GM19351 (cell line): ENCODE results near the gene INTS1.
"Not testable (repeated sequence)": the region's sequence is repeated elsewhere in the genome, so short reads cannot be mapped to it uniquely, and the experiment has no call there.

Experiments used
- ATAC-seq: cut with Tn5 transposase; IDR thresholded peaks from one replicate; pipeline ENCODE4 v1.9.1; 2021; ENCODE audit warnings: mild to moderate bottlenecking, moderate library complexity; ENCODE audit not compliant: unreplicated experiment

The INTS1 gene

GRCh38 chr7:1449501-1449900 lies 54.7 kb downstream of the INTS1 start:
- no peak for ATAC-seq

DNA sequence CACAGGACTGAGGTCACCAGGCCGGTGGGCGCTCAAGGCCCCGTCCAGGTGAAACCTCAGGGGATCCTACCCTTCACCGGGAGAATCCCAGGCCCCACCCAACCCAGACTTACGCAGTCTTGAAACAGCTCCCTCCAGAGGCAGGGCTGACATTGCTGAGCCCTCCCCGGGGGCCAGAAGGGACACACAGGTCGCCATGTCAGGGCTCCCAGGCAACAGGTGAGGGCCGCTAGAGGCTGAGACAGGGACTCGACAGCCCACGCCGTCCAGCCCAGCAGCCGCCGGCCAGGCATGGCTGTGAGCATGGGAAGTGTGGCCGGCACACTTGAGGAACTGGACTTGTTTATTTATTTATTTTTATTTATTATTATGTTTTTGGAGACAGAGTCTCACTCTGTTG lies 55.2 kb downstream of the INTS1 start:
- no peak for ATAC-seq

- ATAC-seq, result no peak
Observed at GRCh38 chr7:1447551-1448244, 56.5 kb downstream of the INTS1 start.

DNA sequence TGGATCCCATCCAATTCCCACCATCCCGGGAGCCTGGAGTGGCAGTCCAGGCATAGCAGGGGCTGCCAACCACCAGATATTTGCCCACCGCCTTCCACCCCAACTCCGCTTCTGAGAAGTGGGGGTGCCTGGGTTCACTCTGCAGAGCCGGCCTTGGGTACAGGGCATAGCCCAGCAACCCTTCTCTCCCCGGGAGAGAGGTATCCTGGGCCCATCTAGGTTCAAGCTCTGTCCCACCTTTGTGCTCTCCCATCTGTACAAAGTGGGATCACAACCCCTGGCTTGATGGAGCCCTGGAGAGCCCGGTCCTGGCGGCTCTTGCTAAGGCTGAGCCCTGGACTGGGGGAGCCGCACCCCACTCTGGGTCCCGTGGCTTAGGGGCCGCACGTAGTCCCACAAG lies 57.1 kb downstream of the INTS1 start:
- no peak for ATAC-seq

- ATAC-seq, result no peak
Observed at GRCh38 chr7:1446620-1447032, 57.6 kb downstream of the INTS1 start.

DNA sequence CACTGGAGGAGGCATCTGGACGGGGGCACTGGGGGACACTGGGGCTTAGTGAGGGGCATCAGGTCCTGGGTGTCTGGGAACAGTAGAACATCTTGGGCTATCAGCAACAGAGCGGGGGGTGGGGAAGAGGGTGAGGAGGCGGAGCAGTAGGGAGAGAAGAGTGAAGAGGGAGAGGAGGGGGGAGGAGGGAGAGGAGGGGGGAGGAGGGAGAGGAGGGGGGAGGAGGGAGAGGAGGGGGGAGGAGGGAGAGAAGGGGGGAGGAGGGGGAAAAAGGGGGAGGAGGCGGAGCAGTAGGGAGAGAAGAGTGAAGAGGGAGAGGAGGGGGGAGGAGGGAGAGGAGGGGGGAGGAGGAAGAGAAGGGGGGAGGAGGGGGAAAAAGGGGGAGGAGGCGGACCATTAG lies 58.2 kb downstream of the INTS1 start:
- not testable (repeated sequence) for ATAC-seq

DNA sequence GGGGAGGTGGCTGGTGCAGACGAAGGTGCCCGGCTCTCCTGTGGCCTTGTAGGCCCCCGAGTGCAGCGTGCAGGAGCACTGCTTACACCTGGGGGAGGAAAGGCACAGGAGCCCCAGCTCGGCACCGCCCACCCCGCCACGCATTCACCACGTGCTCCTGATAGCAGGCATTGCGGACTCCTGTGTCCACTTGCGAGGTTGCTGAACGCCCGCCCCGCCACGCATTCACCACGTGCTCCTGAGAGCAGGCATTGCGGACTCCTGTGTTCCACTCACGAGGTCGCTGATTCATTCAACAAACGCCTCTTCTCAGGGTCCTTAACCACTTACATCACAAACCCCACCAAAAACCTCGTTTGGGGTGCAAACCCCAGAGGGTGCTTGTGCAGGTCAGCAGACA lies 58.8 kb downstream of the INTS1 start:
- ATAC-seq, result no peak

GRCh38 chr7:1444925-1445322 lies 59.3 kb downstream of the INTS1 start:
- no peak for ATAC-seq

GRCh38 chr7:1444214-1444924 lies 59.8 kb downstream of the INTS1 start:
- ATAC-seq, result no peak

GRCh38 chr7:1443587-1444200 lies 60.5 kb downstream of the INTS1 start:
- not testable (repeated sequence) for ATAC-seq

GRCh38 chr7:1442355-1443124 lies 61.6 kb downstream of the INTS1 start:
- no peak for ATAC-seq

DNA sequence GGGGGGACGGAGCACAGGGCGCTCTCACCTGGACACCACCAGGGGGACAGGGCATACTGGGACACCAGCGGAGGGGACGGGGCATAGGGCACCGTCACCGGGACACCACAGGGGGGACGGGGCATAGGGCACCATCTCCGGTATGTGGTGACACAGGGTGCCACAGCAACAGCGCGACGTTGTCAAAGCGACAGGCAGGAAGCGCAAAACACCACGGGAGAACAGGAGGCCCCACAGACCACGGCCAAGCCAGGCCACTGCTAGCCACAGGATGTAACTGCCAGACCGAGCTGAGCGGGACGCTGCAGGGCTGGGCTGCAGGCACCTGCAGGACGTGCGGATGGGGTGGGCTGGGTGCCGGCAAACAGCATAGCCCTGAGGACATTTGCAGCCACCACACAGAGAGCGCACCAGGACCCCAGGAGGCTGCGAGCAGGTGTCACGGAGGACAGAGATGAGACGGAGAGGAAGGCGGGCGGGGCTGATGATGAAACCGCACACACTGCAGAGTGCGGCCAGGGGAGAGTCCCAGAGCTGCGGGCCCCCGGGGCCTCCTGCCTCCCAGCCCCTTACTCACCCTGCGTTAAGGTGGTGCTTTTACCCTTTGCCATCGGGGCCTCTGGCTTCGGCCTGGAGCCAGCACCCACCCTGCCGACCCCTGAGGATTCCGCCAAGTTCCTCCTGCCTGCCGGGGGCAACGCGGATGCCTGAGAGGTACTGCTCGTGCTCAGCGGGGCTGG lies 62.4 kb downstream of the INTS1 start:
- ATAC-seq, result no peak

GRCh38 chr7:1440620-1441019 lies 63.6 kb downstream of the INTS1 start:
- ATAC-seq, result no peak

GRCh38 chr7:1439373-1440363 lies 64.5 kb downstream of the INTS1 start:
- ATAC-seq, result no peak

DNA sequence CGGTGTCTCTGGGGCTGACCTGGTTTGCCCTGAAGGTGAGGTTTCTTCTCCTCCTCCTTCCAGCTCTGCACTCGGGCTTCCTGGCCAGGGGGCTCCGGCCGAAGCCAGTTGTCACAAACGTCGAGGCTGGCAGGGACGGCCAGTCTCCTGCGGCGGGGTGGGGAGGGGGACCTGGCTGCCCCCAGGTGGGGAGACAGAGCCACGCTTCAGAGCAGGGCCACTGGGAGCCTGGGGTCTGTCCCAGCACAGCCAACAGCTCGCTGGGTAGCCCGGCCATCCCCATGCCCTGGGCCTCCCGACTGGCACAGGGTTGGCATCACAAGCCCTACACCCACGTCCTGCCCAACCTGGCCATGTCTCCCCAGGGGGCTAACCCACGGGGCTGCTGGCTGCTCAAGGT lies 65.4 kb downstream of the INTS1 start:
- ATAC-seq, result no peak

DNA sequence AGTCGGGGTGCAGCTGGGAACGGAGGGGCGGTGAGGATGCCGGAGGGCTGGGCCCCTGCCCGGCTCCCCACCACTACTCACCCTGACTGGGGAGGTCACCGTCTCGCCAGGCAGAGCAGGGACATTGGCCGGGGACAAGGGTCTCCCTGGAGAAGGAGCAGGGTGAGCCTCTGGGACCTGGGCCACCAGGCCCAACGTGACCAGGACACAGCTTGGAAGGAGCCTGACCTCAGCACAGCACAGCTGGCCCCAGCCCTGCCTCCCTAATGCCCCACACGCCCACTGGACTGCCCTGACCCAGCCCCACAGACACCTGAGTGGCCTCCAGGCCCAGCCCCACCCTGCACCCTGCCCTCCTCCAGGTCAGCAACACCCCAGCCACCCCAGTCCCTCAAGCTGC lies 66.0 kb downstream of the INTS1 start:
- no peak for ATAC-seq

- ATAC-seq, result no peak
Observed at GRCh38 chr7:1437155-1437880, 66.9 kb downstream of the INTS1 start.

GRCh38 chr7:1436608-1437007 lies 67.6 kb downstream of the INTS1 start:
- ATAC-seq, result no peak
